M059J (cell line): ENCODE measurements around the gene KLHL29. TPM values are rescaled to one million over a fixed set of nuclear protein-coding genes. Genes with fewer than 3 reads are reported as not detected.

Experiments used
- DNase-seq: peaks from one replicate; pipeline ENCODE4 v3.0.0-alpha.2; 2012; ENCODE audit warnings: low read depth
- total RNA-seq: library from RNA; depleted of rRNA; stranded (reverse); fragments of >200 nt; shearing (Covaris generic); gene quantifications from 2 replicates; pipeline ENCODE4 v1.2.3, GENCODE V29; 2014

KLHL29 gene
- total RNA-seq, 1 experiment from 2014 or later, result 0.67 TPM

GRCh38 chr2:23592061-23592685 is 207.2 kb downstream of the KLHL29 start:
- no peak for DNase-seq

GRCh38 chr2:23592898-23593751 is 208.1 kb downstream of the KLHL29 start:
- no peak for DNase-seq

- DNase-seq, result peak; percentile 48
Measured at GRCh38 chr2:23593752-23594459, 208.9 kb downstream of the KLHL29 start.

- no peak for DNase-seq
Measured at GRCh38 chr2:23594460-23594825, 209.5 kb downstream of the KLHL29 start.

GRCh38 chr2:23595021-23595420 is 210.0 kb downstream of the KLHL29 start:
- DNase-seq, result no peak

- DNase-seq, result peak; percentile 94
Measured at GRCh38 chr2:23595601-23596251, 210.7 kb downstream of the KLHL29 start.

GRCh38 chr2:23596316-23596885 is 211.4 kb downstream of the KLHL29 start:
- peak; percentile 84 for DNase-seq

GRCh38 chr2:23597687-23598086 is 212.7 kb downstream of the KLHL29 start:
- no peak for DNase-seq

- no peak for DNase-seq
Measured at GRCh38 chr2:23599006-23599405, 214.0 kb downstream of the KLHL29 start.

- no peak for DNase-seq
Measured at GRCh38 chr2:23599667-23600066, 214.7 kb downstream of the KLHL29 start.

GRCh38 chr2:23600346-23600745 is 215.4 kb downstream of the KLHL29 start:
- DNase-seq, result no peak

- peak; percentile 68 for DNase-seq
Measured at GRCh38 chr2:23601301-23601965, 216.5 kb downstream of the KLHL29 start.

- peak; percentile 95 for DNase-seq
Measured at GRCh38 chr2:23602116-23602515, 217.1 kb downstream of the KLHL29 start.

- DNase-seq, result no peak
Measured at GRCh38 chr2:23603156-23603555, 218.2 kb downstream of the KLHL29 start.

GRCh38 chr2:23603581-23603980 is 218.6 kb downstream of the KLHL29 start:
- no peak for DNase-seq

GRCh38 chr2:23604731-23605130 is 219.8 kb downstream of the KLHL29 start:
- DNase-seq, result no peak

- DNase-seq, result no peak
Measured at GRCh38 chr2:23605236-23605635, 220.3 kb downstream of the KLHL29 start.

- DNase-seq, result no peak
Measured at GRCh38 chr2:23606196-23606595, 221.2 kb downstream of the KLHL29 start.

GRCh38 chr2:23606968-23607367 is 222.0 kb downstream of the KLHL29 start:
- DNase-seq, result peak; percentile 78

- no peak for DNase-seq
Measured at GRCh38 chr2:23607925-23608324, 222.9 kb downstream of the KLHL29 start.

GRCh38 chr2:23609254-23609653 is 224.3 kb downstream of the KLHL29 start:
- DNase-seq, result no peak
